Stimulated activated CD8-positive, alpha-beta memory T cell treated with anti-CD3 and anti-CD28 coated beads, Interleukin-15, amount 100 ng/mL, for 48 hours (primary cell): ENCODE data around the gene MFSD12.
"Not testable (repeated sequence)": the region's sequence is repeated elsewhere in the genome, so short reads cannot be mapped to it uniquely, and the experiment has no call there.

Source experiments
- DNase-seq, 2 donors: peaks; one replicate each; pipeline ENCODE4 v3.0.0-alpha.2; 2020; ENCODE audit warnings: low read depth in 2 of 2

MFSD12 gene

GRCh38 chr19:3536429-3537100 lies 20.8 kb downstream of the MFSD12 start:
- no peak for DNase-seq

GRCh38 chr19:3535981-3536380 lies 21.4 kb downstream of the MFSD12 start:
- no peak for DNase-seq

- no peak for DNase-seq
Measured at GRCh38 chr19:3535563-3535965, 21.8 kb downstream of the MFSD12 start.

GRCh38 chr19:3535235-3535535 lies 22.2 kb downstream of the MFSD12 start:
- no peak for DNase-seq

- DNase-seq = no peak
Measured at GRCh38 chr19:3534375-3535234, 22.8 kb downstream of the MFSD12 start.

GRCh38 chr19:3533563-3534216 lies 23.7 kb downstream of the MFSD12 start:
- no peak for DNase-seq

- DNase-seq = no peak
Measured at GRCh38 chr19:3533033-3533432, 24.4 kb downstream of the MFSD12 start.

- no peak for DNase-seq
Measured at GRCh38 chr19:3532154-3532786, 25.1 kb downstream of the MFSD12 start.

GRCh38 chr19:3531716-3532115 lies 25.7 kb downstream of the MFSD12 start:
- no peak for DNase-seq

GRCh38 chr19:3530389-3530788 lies 27.0 kb downstream of the MFSD12 start:
- no peak for DNase-seq

GRCh38 chr19:3529299-3529698 lies 28.1 kb downstream of the MFSD12 start:
- not testable (repeated sequence) for DNase-seq

- DNase-seq = no peak
Measured at GRCh38 chr19:3528539-3529211, 28.7 kb downstream of the MFSD12 start.

- no peak for DNase-seq
Measured at GRCh38 chr19:3528080-3528479, 29.3 kb downstream of the MFSD12 start.

- no peak for DNase-seq
Measured at GRCh38 chr19:3527238-3527910, 30.0 kb downstream of the MFSD12 start.

- no peak for DNase-seq
Measured at GRCh38 chr19:3526507-3527237, 30.7 kb downstream of the MFSD12 start.

GRCh38 chr19:3524904-3525451 lies 32.4 kb downstream of the MFSD12 start:
- DNase-seq = no peak

GRCh38 chr19:3524078-3524842 lies 33.1 kb downstream of the MFSD12 start:
- DNase-seq = no peak

- no peak for DNase-seq
Measured at GRCh38 chr19:3523361-3524077, 33.9 kb downstream of the MFSD12 start.
